ENCODE data around the gene BCL2.
A peak's percentile ranks its signal among the peaks of the same experiment; 100 is the strongest.

The BCL2 gene

DNA sequence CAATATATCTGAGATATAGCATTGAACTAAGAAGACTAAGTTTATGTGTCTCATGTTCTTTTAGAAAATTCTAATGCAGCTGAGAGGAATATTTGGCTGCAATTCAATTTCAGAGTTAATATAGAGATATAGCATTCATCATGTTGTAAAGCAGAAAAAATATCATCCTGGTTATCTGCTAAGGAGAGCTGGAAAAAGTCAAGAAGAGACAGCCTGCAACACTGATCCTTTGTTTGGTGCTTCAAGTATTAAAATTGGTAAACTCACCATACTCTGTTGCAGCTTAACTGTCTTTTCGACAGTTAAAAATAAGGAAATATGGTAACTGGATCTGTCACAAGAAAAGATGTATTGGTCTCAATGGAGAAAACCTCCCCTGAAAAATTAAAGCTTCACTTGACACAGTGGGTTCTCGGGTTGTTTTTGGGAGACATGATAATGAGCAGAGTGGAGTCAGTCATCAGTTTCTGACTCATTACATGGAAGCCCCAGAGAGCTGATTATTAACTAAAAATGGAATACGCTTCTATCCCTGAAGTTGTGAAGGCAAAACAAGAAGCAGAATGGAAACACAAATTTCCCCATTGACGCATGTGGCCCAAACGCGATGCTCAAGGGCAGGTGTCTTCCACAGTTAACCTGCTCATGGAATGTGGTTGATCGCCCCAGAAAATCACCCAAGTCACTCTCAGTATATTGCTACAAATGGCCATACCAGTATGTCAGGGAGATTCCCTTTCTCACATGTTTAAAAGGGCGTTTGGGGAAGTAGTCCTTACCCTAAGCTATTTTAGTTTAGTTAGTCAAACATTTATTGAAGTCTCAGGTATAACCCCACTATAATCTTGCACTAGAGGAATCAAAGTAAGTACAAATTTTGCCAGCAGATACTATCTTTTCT is 8.2 kb downstream of the BCL2 start:
- peak in 1 of 2 donors; percentile 60 for DNase-seq (ENCODE audit: low spot score in 2 of 2)
- peak; percentile 84 for ATAC-seq (ENCODE audit: low read depth)
- peaks cover 67% of the 10 kb centered on the region for H3K4me1 Mint-ChIP-seq
- peaks cover 19% of the 10 kb centered on the region for H3K36me3 Mint-ChIP-seq
- no peaks in the 10 kb centered on the region for H3K9me3 Mint-ChIP-seq
- peak overlapping the region; percentile 98 for H3K4me3 Mint-ChIP-seq
- peak overlapping the region; percentile 99 for H3K27ac Mint-ChIP-seq
- H3K27me3 Mint-ChIP-seq, result no peaks in the 10 kb centered on the region

DNA sequence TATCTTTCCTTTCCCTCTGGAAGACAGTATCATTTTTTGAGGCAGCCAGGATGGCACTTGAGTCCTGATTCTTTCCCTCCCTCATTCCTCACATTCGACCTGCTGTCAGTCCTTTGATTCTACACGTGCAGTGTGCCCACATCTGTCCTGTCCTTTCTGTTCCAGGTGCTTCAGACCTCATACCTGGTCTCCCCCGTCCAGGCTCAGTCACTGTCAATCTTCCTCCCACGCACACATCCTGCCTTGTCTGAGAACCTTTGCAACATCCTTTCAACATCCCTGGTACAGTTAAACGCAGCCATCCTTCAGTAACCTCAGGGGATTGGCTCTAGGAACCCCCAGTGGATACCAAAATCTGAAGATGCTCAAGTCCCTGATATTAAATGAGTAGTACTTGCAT is 10.1 kb downstream of the BCL2 start:
- Mint-ChIP-seq H3K36me3 (peaks cover 24% of the 10 kb centered on the region), H3K4me3 (peak overlapping the region; percentile 30), H3K27me3 (no peaks in the 10 kb centered on the region), H3K9me3 (no peaks in the 10 kb centered on the region), H3K27ac (peak overlapping the region; percentile 89), H3K4me1 (peaks cover 69% of the 10 kb centered on the region)
- ATAC-seq (ENCODE audit: low read depth), result no peak
- no peak for DNase-seq (ENCODE audit: low spot score in 2 of 2)

DNA sequence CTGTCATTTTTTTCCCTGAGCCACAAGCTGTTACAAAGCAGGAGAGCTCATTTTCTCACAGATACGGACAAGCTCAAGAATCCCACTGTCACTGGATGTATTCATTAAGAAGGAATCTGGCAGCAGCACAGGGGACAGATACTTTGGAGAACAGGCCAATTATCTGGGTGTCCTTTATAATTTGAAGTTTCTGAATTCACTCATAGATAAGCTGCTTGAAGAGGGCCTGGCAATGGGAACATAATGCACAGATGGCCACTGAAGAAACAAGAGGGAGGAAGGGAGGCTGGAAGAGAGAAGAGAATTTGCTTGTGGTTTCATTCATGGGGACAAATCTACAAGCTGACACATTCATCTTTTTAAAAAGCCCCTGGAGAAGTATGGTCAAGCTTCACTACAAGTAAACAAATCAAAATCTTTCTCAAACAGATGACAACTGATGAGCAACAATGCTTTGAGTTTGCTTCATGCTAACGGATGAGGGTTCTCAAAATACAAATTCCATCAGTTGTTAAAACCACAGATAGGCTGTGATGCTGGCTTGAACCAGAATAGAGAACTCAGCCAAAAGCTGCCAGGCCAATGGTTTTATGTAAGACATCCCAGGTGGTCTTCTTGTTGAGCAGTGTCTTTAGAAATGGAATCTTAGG is 11.9 kb downstream of the BCL2 start:
- H3K4me3 Mint-ChIP-seq, result no peak overlapping the region
- H3K27ac Mint-ChIP-seq, result peak overlapping the region; percentile 90
- peaks cover 65% of the 10 kb centered on the region for H3K4me1 Mint-ChIP-seq
- ATAC-seq (ENCODE audit: low read depth) (peak; percentile 35), DNase-seq (ENCODE audit: low spot score in 2 of 2) (no peak)
- H3K36me3 Mint-ChIP-seq, result peaks cover 26% of the 10 kb centered on the region
- no peaks in the 10 kb centered on the region for H3K27me3 Mint-ChIP-seq
- no peaks in the 10 kb centered on the region for H3K9me3 Mint-ChIP-seq

DNA sequence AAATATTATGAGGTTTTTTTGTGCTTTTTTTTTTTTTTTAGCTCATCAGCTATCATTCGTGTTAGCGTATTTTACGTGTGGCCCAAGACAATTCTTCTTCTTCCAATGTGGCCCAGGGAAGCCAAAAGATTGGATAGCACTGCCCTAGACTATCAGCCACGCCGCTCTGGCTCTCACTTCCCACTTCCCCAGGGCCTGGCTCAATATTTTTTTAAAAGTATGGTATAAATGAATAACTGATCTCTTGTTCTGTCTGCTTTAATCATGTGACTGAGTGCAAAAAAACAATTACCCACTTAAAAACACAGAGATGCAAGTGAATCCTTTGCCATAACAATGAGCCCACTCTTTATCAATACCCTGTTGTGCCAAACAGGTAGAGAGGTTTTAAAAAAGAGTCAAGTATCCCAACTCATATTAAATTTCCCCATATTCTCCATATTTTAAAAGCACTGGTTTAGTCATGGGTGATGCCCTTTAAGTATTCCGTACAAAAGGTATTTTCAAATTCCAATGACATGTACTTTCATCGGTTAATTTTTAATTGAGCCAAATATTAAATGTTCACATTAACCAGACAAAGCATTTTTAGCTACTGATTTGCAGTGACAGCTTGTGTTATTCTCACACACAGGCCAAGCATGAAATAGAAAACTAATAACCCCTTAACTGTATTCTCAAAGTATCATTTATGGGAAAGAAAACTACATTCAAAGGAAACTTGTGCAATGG is 12.6 kb downstream of the BCL2 start:
- Mint-ChIP-seq H3K36me3 (peaks cover 26% of the 10 kb centered on the region), H3K27me3 (no peaks in the 10 kb centered on the region), H3K4me3 (no peak overlapping the region), H3K4me1 (peaks cover 67% of the 10 kb centered on the region), H3K27ac (peak overlapping the region; percentile 90), H3K9me3 (no peaks in the 10 kb centered on the region)
- DNase-seq (ENCODE audit: low spot score in 2 of 2) (no peak), ATAC-seq (ENCODE audit: low read depth) (no peak)

DNA sequence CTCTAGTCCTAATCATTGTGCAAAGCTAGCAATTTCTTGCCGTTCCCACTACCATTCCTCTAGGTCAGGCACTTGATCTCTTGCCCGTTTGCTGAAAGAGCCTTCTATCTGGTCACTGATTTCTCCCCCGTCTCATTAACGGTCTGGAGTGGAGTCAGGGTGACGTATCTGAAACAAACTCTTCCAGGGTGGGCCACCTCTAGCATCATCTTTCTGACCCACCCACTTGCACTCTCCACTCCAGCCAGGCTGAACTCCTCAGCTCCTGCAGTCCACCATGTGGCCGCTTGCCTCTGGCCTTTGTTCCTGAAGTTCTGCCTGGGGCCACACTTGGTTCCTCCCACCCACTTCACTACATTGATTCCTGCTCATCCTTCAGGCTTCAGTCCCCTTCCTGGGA is 13.3 kb downstream of the BCL2 start:
- ATAC-seq (ENCODE audit: low read depth), result no peak
- H3K27me3 Mint-ChIP-seq, result no peaks in the 10 kb centered on the region
- peaks cover 29% of the 10 kb centered on the region for H3K36me3 Mint-ChIP-seq
- H3K27ac Mint-ChIP-seq, result peak overlapping the region; percentile 73
- peak overlapping the region; percentile 12 for H3K4me3 Mint-ChIP-seq
- H3K9me3 Mint-ChIP-seq, result no peaks in the 10 kb centered on the region
- H3K4me1 Mint-ChIP-seq, result peaks cover 61% of the 10 kb centered on the region
- no peak for DNase-seq (ENCODE audit: low spot score in 2 of 2)

DNA sequence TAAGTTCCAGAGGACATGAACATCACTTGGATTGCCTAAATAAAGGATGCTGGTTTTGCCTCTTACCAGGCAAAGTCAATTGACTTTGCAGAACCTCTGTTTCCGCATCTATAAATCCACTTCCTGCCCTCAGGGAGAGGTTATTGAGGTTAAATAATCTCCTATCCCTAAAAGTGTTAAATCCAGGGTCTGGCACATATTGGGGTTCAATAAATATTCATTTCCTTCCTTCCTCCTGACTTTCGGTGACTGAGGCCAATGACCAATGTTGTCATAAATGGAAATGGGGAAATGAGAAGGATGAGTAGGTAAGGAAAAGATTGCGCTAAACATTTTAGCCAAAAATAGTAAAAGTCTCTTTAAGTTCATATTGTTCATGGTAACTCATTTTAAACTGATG is 16.0 kb downstream of the BCL2 start:
- Mint-ChIP-seq H3K27ac (peak overlapping the region; percentile 50), H3K9me3 (no peaks in the 10 kb centered on the region), H3K27me3 (no peaks in the 10 kb centered on the region), H3K36me3 (peaks cover 39% of the 10 kb centered on the region), H3K4me1 (peaks cover 64% of the 10 kb centered on the region), H3K4me3 (peak overlapping the region; percentile 56)
- DNase-seq (ENCODE audit: low spot score in 2 of 2) (no peak), ATAC-seq (ENCODE audit: low read depth) (no peak)

DNA sequence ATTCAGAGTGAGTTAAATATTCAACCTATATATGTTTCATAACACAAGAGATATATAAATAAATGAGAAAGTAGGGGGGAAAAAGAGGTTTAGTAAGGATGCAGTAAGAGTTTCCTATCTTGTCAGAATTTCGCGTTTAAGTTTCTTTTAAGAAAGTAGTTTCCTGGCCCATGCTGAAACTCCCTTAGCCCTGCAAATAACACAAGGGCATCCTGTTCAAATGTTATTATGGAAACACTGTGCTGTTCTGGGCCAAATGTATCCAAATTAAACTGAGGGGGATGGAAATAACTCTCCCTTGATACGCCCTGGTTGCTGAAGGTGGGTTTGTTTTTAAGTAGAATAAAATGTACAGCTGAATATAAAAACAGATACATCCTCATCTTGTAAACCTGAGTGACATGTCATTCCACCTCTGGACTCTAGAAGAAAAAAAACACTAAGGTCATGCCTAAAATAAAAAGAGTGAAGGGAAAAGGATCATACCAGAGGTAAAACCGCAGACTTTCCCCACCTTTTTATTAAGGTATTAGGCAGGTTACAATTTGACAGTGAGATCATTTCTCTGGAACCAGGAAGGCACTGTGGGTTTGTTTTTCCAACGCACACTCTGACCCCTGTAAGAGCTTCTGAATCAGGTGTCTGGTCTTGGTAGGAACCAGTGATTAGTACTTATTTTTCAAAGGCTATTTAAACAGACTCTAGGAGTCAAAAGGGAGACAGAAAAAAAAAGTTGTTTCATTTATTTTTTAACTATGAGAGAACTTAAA is 16.7 kb downstream of the BCL2 start:
- peak overlapping the region; percentile 24 for H3K4me3 Mint-ChIP-seq

DNA sequence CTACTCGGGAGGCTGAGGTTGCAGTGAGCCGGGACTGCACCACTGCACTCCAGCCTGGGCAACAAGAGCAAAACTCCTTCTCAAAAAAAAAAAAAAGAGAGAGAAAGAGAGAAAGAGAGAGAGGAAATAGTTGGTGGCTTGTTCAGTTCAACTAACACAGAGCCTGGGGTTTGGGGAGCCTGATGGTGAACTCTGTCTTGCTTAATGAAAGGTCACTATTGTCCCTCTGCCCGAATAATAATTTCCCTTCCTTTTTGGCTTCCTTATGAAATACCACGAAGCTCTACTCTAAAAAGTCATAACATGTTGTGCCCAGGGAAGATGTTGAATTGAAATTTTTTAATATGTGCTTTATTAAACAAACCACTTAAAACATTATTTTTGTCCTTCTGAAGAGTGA is 17.3 kb downstream of the BCL2 start:
- H3K36me3 Mint-ChIP-seq, result peaks cover 49% of the 10 kb centered on the region
- H3K9me3 Mint-ChIP-seq, result no peaks in the 10 kb centered on the region
- H3K27ac Mint-ChIP-seq, result peak overlapping the region; percentile 87
- H3K27me3 Mint-ChIP-seq, result no peaks in the 10 kb centered on the region
- ATAC-seq (ENCODE audit: low read depth) (no peak), DNase-seq (ENCODE audit: low spot score in 2 of 2) (no peak)
- peak overlapping the region; percentile 50 for H3K4me3 Mint-ChIP-seq
- peaks cover 58% of the 10 kb centered on the region for H3K4me1 Mint-ChIP-seq

More for the DNA sequence above, 16.7 kb downstream of the BCL2 start:
- H3K4me1 Mint-ChIP-seq, result peaks cover 59% of the 10 kb centered on the region
- H3K9me3 Mint-ChIP-seq, result no peaks in the 10 kb centered on the region
- H3K36me3 Mint-ChIP-seq, result peaks cover 43% of the 10 kb centered on the region
- DNase-seq (ENCODE audit: low spot score in 2 of 2) (no peak), ATAC-seq (ENCODE audit: low read depth) (no peak)
- no peaks in the 10 kb centered on the region for H3K27me3 Mint-ChIP-seq
- peak overlapping the region; percentile 87 for H3K27ac Mint-ChIP-seq

DNA sequence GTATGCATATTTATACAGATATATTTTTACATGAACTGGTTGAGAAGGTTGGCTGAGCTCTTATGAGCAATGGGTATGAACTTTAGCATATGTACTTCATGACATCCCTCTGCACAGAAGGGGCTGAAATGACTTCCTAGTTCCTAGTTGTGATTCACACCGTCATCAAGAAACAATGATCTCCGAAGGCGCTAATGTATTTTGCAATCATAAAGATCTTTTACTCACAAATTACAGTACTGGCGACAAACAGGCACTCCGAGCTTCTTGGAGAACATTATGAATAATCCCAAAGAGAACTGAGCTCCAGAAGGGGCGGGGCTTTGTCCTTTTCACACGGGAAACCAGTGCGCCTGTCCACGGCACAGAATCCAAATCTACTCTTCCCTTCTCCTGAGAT is 18.1 kb downstream of the BCL2 start:
- Mint-ChIP-seq H3K36me3 (peaks cover 46% of the 10 kb centered on the region), H3K27ac (peak overlapping the region; percentile 87), H3K4me1 (peaks cover 58% of the 10 kb centered on the region), H3K9me3 (no peaks in the 10 kb centered on the region), H3K27me3 (no peaks in the 10 kb centered on the region), H3K4me3 (peak overlapping the region; percentile 65)
- ATAC-seq (ENCODE audit: low read depth), result peak; percentile 47
- DNase-seq (ENCODE audit: low spot score in 2 of 2), result no peak

DNA sequence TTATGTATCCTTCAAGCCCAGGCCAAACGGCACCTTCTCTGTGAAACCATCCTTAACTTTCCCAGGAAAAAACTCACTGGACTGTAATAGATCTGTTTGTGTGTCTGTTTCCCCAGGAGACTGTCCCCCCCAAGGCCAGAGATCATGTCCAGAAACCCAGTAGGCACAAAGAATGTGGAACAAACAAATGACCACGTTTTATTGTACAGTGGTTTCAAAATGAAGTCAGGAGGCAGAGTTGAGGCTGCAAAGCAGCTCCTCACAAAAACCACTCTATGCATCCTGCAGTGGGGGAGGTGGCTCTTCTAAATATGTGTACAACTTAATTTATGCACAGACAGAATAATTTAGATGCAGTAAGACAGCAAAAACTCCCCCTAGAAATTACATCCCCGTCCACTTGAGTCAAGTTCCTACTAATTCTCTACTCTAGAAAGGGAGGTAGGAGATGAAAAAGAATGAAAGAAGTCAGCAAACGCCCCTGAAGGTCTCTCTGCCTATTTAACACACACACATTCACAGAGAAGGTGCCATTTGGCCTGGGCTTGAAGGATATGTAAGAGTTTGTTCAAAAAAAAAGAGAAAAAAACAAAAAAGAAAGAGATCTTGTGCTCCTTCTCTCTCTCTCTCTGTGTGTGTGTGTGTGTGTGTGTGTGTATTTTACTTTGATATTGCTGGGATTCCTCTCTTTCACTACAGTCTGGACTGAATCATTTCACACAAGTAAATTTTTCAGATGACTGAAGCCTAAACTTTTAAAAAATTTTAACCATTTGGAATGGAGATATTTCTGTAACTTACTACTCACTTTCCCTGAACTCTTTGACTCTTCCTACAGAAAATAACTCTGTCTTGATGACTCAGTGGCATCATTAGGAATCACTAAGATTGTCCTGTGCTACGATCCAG is 19.5 kb downstream of the BCL2 start:
- no peak for ATAC-seq (ENCODE audit: low read depth)
- peak overlapping the region; percentile 24 for H3K4me3 Mint-ChIP-seq
- no peaks in the 10 kb centered on the region for H3K27me3 Mint-ChIP-seq
- DNase-seq (ENCODE audit: low spot score in 2 of 2), result no peak
- H3K27ac Mint-ChIP-seq, result peak overlapping the region; percentile 87
- no peaks in the 10 kb centered on the region for H3K9me3 Mint-ChIP-seq
- peaks cover 43% of the 10 kb centered on the region for H3K36me3 Mint-ChIP-seq
- peaks cover 54% of the 10 kb centered on the region for H3K4me1 Mint-ChIP-seq

DNA sequence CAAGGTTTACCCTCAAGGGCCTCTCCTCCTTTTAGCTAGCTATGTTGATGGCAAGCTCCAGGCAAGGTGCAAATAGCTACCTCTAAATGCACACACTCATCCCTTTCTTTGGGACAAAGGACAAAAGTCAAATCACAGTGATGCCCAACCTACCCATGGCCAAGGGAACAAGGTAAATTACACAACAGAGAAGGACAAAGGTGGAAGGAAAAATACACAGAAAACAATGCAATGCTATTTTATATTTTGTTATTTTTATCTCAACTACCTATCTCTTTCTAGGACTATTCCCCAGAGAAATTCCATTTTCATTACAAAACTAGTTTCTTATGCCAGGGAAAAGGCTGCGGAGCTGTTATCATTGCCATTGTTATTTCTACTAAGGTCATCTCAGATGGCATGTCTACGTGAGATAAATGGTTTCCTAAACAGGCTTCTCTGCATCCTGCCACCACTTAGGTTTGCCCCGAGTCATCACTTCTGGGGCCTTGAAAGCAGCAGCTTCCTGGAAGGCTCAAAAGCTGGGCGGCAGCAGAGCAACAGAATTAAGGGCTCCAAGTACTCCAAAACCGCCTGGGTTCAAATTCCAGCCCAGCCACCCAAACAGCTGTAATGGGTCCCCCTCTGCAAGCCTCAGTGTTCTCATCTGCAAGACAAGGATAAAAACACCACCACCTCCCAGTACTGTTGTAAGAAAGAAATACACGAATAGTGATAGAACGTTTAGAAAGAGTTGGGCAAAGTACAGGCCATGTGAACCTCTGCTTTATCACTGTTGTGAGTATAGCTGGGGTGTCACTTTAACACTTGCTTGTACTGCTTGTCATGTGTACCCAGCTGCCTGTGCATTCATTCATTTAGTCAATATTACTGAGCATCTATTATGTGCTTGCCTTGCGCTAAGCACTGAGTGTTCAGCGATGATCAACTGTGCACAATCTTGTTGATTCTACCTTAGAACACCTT is 20.9 kb downstream of the BCL2 start:
- peaks cover 49% of the 10 kb centered on the region for H3K4me1 Mint-ChIP-seq
- no peak for ATAC-seq (ENCODE audit: low read depth)
- H3K36me3 Mint-ChIP-seq, result peaks cover 48% of the 10 kb centered on the region
- DNase-seq (ENCODE audit: low spot score in 2 of 2), result no peak
- peak overlapping the region; percentile 24 for H3K4me3 Mint-ChIP-seq
- H3K9me3 Mint-ChIP-seq, result no peaks in the 10 kb centered on the region
- H3K27me3 Mint-ChIP-seq, result no peaks in the 10 kb centered on the region
- peak overlapping the region; percentile 87 for H3K27ac Mint-ChIP-seq
